GM18870 (cell line): ENCODE measurements around the gene PRR23A.

Experiments
- ATAC-seq: cut with Tn5 transposase; IDR thresholded peaks from one replicate; pipeline ENCODE4 v1.9.1; 2021; ENCODE audit warnings: moderate library complexity; ENCODE audit not compliant: unreplicated experiment

The PRR23A gene

DNA sequence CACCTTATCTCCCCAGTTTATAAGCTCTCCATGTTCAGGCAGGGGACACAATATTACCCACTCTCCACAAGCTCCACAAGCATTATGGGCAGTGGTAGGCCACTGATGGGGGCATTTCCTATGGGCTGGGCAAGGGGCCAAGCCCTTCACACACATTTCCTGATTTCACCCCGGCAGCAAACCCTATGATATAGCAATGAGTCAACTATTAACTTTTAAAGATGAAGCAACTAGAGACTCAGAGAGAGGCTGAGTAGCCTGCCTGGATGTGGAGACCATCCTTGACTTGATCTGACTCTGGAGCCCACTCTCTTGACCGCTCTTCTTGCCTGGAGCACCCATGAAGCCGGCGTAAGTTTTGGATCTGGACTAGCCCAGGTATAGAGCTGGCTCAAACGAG is 31.6 kb downstream of the PRR23A start:
- no peak for ATAC-seq

DNA sequence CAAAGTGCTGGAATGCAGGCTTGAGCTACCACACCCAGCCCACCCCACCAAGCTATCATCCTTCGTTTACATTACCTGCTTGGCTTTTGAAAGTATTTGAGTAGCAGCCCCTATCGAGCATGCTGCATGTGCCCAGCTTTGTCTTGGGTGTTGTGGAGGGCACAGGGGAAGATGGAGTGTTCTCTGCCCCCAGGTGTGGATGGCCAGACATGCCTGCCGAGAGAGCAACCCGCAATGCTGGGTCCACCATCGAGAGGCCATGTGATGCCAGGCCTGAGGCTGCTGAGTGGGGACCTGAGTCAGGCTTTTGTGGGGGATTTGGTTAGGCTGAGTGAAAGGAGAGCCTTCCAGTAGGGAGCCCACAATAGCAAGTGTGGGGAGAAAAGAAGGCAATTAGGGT is 33.1 kb downstream of the PRR23A start:
- ATAC-seq = no peak

DNA sequence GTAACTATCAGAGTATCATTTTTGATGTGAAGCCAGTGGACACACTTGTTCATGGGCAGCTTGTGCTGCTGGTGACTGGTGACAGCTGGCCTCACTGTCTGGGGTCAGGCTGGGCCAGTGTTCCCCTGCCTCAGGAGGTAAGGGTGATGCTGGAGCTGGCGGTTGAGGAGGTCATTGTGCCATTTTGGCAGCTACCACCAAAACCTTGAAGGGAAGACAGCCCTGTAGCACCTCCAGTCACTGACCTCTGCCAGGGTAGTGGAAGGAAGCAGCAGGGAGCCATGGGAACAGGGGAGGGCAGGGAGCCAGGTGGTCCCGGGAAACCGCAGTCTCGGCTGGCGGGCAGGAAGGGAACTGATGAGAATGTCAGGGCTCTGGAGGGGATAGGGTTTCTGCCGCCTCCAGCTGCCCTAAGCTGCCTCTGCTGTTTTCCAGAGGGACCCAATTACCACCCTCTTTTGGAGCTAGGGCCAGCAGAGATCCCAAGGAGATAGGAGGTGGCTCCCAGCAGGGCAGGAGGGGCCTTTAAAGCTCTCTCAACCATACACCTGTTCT is 34.2 kb downstream of the PRR23A start:
- ATAC-seq = no peak

DNA sequence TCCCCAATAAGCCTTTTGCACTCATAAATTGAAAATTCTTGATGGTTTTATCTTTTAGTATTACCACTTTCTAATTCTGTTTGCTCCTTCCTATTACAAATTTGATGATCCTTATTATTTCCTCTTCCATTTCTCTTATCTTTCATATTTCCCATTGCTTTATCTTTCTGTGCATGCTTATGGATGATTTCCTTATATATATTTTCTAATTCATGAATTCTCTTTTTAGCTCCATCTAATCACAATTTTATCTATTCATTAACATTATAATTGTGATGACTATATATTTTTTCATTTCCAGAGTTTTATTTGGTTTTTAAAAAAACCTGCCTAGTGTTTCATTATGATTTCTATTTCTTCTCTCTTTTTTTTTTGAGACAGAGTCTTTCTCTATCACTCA is 41.1 kb downstream of the PRR23A start:
- no peak for ATAC-seq

DNA sequence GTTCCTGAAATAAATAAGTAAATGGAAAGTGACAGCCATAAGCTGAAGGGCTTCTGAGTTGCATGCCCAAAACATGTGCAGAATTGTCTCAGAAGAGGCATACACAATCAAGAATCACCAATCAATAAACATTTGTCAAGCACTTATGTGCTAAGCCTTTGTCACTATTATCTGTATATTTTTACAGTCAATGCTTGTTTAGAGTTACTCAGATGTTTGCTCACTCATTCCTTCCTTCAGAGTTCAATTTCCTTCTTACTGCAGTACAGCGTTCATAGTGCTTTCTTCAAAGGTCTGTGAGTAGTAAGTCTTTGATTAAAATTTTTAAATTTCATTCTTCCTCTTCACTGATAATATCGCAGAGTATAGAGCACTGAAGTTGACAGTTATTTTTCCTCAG is 41.8 kb downstream of the PRR23A start:
- no peak for ATAC-seq

DNA sequence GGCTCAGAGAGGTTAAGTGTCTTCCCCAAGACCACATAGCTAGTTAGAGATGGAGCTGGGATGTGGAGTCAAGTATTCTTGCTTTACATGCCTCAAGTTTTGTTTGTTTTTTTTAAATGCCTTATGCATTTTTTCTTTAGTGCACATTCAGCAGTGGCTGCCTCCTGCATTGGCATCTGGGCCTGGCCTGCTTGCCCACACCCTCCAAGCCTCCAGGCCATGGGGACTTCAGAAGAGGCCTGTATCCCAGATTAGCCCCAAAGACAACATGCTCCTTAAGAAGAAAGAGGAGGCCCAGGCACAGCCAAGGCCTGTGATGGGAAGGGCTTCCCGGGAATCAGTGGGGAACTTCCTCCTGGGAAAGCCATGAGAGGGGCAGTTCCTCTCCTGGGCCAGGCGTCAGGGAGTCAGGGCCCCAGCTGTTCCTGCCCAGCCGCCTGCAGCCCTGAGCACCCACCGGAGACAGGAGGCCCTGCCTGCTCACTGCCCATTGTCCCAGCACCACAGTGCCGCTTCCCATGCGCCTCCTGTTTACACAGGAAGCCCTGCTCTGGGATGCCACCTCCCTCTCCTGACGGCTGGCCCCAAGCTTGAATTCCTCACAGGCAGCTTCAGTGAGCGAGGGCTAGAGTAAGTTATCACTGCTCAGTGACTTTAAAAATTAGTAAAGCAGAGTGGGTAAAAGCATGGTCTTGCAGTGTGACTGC is 43.1 kb downstream of the PRR23A start:
- ATAC-seq = no peak

DNA sequence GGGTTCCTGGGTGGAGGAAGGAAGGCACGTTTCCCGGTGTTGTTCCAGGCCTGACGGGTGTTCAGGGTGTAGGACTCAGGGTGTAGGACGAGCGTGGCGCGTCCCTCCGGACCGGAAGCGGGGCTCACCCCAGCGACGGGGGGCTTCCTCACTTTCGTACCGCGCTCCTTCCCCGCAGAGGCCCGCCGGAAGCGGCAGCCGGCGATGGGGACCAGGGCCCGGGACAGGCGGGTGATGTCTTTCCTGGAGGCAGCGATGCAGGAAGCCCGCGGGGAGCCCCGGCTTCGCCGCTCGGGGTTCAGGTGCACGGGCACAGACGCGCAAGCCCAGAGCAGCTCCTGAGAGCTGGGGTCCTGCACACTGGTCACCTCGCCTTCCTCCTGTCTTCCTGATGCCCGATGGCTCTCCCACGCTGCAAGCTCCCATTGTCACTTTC is 45.6 kb downstream of the PRR23A start:
- ATAC-seq = no peak
